CD14-positive monocyte (primary cell): ENCODE data around the gene STK32C. TPM values are rescaled to one million over a fixed set of nuclear protein-coding genes. Genes with fewer than 3 reads are reported as not detected.

Source experiments
- DNase-seq, 3 donors: peaks; one replicate each; pipeline ENCODE4 v3.0.0-alpha.2; 2011 to 2022
- H2AFZ ChIP-seq: 2 replicates; pipeline ENCODE4 v1.6.0; 2012; ENCODE audit warnings: mild to moderate bottlenecking, low read depth, low read length, inconsistent platforms; ENCODE audit not compliant: insufficient read depth, poor library complexity, severe bottlenecking
- H3K27ac ChIP-seq, 2 donors: 1 replicate in 1 of 2; 2 replicates in 1 of 2; pipeline ENCODE4 v1.5.1; 2012 to 2013; ENCODE audit warnings: low read length in 2 of 2, control low read depth in 1 of 2, inconsistent platforms in 1 of 2, low read depth in 1 of 2, mild to moderate bottlenecking in 1 of 2
- H3K27me3 ChIP-seq, 2 donors: one replicate each; pipeline versions ENCODE4 v1.6.0 to v1.6.1; 2011 to 2013; ENCODE audit warnings: low read length in 2 of 2; ENCODE audit not compliant: control insufficient read depth in 2 of 2, insufficient read depth in 2 of 2
- H3K36me3 ChIP-seq, 2 donors: replicated peaks in 1 of 2; 1 replicate in 1 of 2; 2 replicates in 1 of 2; pipeline versions ENCODE4 v1.5.1 to v1.6.1; 2012 to 2013; ENCODE audit warnings: low read length in 2 of 2, control low read depth in 1 of 2, inconsistent platforms in 1 of 2, mild to moderate bottlenecking in 1 of 2; ENCODE audit not compliant: insufficient read depth in 2 of 2, control insufficient read depth in 1 of 2
- H3K4me1 ChIP-seq, 2 donors: 1 replicate in 1 of 2; 2 replicates in 1 of 2; pipeline versions ENCODE4 v1.5.1 to v1.6.1; 2012 to 2013; ENCODE audit warnings: low read length in 2 of 2, control low read depth in 1 of 2, inconsistent platforms in 1 of 2, mild to moderate bottlenecking in 1 of 2, moderate library complexity in 1 of 2; ENCODE audit not compliant: insufficient read depth in 2 of 2, control insufficient read depth in 1 of 2
- H3K4me2 ChIP-seq: replicated peaks from 2 replicates; pipeline ENCODE3; 2012; ENCODE audit warnings: low read length, moderate library complexity, mild to moderate bottlenecking; ENCODE audit not compliant: poor library complexity, severe bottlenecking; ENCODE audit errors: extremely low read depth
- H3K4me3 ChIP-seq, 3 experiments: fragments of 200-600 bp in 1 of 3; sonication (generic) in 1 of 3; replicated peaks in 1 of 3; 1 replicate in 2 of 3; 2 replicates in 1 of 3; pipeline ENCODE4 v1.5.1; 2011 to 2013; ENCODE audit warnings: low read length in 3 of 3, mild to moderate bottlenecking in 3 of 3, control low read depth in 2 of 3, low read depth in 2 of 3, inconsistent platforms in 1 of 3, moderate library complexity in 1 of 3
- H3K79me2 ChIP-seq: 2 replicates; pipeline ENCODE4 v1.6.0; 2012; ENCODE audit warnings: mild to moderate bottlenecking, control low read depth, inconsistent platforms, low read length, moderate library complexity; ENCODE audit not compliant: insufficient read depth
- H3K9ac ChIP-seq: 2 replicates; pipeline ENCODE4 v1.6.0; 2017; ENCODE audit warnings: low read length, mild to moderate bottlenecking; ENCODE audit not compliant: insufficient read depth, poor library complexity, severe bottlenecking
- H3K9me3 ChIP-seq, 2 donors: replicated peaks in 1 of 2; 1 replicate in 1 of 2; 2 replicates in 1 of 2; pipeline versions ENCODE4 v1.5.1 to v1.6.1; 2012 to 2013; ENCODE audit warnings: low read length in 2 of 2, control low read depth in 1 of 2; ENCODE audit not compliant: control insufficient read depth in 1 of 2, insufficient read depth in 1 of 2
- H4K20me1 ChIP-seq: 2 replicates; pipeline ENCODE4 v1.6.0; 2012; ENCODE audit warnings: mild to moderate bottlenecking, low read length, control low read depth, moderate library complexity; ENCODE audit not compliant: insufficient read depth
- H3K27ac Mint-ChIP-seq, 7 donors: one replicate each; pipeline ENCODE4 v1.8.0; 2020; ENCODE audit warnings: mild to moderate bottlenecking in 7 of 7, mixed read lengths in 7 of 7, moderate library complexity in 6 of 7, inconsistent platforms in 2 of 7
- H3K27me3 Mint-ChIP-seq, 3 donors: one replicate each; pipeline ENCODE4 v1.8.0; 2021 to 2022; ENCODE audit warnings: low read depth in 3 of 3, mild to moderate bottlenecking in 3 of 3, mixed read lengths in 3 of 3, moderate library complexity in 3 of 3, inconsistent platforms in 1 of 3
- H3K36me3 Mint-ChIP-seq, 2 donors: one replicate each; pipeline ENCODE4 v1.8.0; 2020; ENCODE audit warnings: mixed read lengths in 2 of 2, inconsistent platforms in 1 of 2, mild to moderate bottlenecking in 1 of 2
- H3K4me1 Mint-ChIP-seq: one replicate; pipeline ENCODE4 v1.8.0; 2020; ENCODE audit warnings: mild to moderate bottlenecking, mixed read lengths
- H3K4me3 Mint-ChIP-seq, 2 donors: one replicate each; pipeline ENCODE4 v1.8.0; 2020; ENCODE audit warnings: mild to moderate bottlenecking in 2 of 2, mixed read lengths in 2 of 2, moderate library complexity in 1 of 2
- H3K9me3 Mint-ChIP-seq, 7 donors: one replicate each; pipeline ENCODE4 v1.8.0; 2020 to 2022; ENCODE audit warnings: mixed read lengths in 7 of 7, mild to moderate bottlenecking in 6 of 7, moderate library complexity in 6 of 7, inconsistent platforms in 2 of 7
- CTCF ChIP-seq: fragments of 200-600 bp; IDR thresholded peaks from one replicate; pipeline ENCODE4 v1.8.0; 2022; ENCODE audit warnings: antibody characterized with exemption, mild to moderate bottlenecking
- WGBS: methylation state at CpG from one replicate; pipeline ENCODE4 v1.1.5; 2013; ENCODE audit warnings: missing lambda C conversion rate; ENCODE audit not compliant: insufficient coverage; 5-methylcytosine and 5-hydroxymethylcytosine counted together
- intact Hi-C, 2 donors: fragments of 100-400 bp; cut with micrococcal nuclease; formaldehyde crosslinking; loops; one replicate each; pipeline versions ENCODE4 v1.15.0 to v1.15.1; 2023
- polyA plus RNA-seq, 3 donors: library from polyadenylated mRNA; depleted of rRNA in 1 of 3; unstranded in 2 of 3; stranded (reverse) in 1 of 3; fragments of 300-500 nt in 2 of 3; fragments of >200 nt in 1 of 3; fragmentation: Illumina TruSeq in 2 of 3; gene quantifications; 1 replicate in 2 of 3; 2 replicates in 1 of 3; pipeline ENCODE4 v1.2.3, GENCODE V29; 2012 to 2021

STK32C gene
- polyA plus RNA-seq, 3 donors = 13.6 to 22.8 (median 18.4) TPM

- no peaks in the 10 kb centered on the region for H3K27me3 ChIP-seq
- Mint-ChIP-seq H3K36me3 (peaks cover 44 to 45% of the 10 kb centered on the region in 2 donors), H3K4me3 (no peak overlapping the region), H3K4me1 (peaks cover 5% of the 10 kb centered on the region), H3K27me3 (peaks cover 0 to 2% (median 2%) of the 10 kb centered on the region in 3 donors), H3K9me3 (no peaks in the 10 kb centered on the region), H3K27ac (no peak overlapping the region)
- TF ChIP-seq CTCF = no peak
- intact Hi-C loops = loop anchor here in 1 of 2 donors (1.0 to 5.0 kb wide), 2 partner anchors 44 to 128 kb away; partner anchors contain the start of gene STK32C
- H2AFZ ChIP-seq = no peak overlapping the region
- peaks cover 7 to 41% of the 10 kb centered on the region in 2 donors for H3K36me3 ChIP-seq
- WGBS = 96% methylated on average over 17 of the region's 17 CpGs
- no peaks in the 10 kb centered on the region for H3K9me3 ChIP-seq
- no peak overlapping the region for H3K9ac ChIP-seq
- H3K27ac ChIP-seq = no peak overlapping the region
- no peak overlapping the region for H3K4me2 ChIP-seq
- H3K4me3 ChIP-seq = no peak overlapping the region
- H4K20me1 ChIP-seq = no peaks in the 10 kb centered on the region
- H3K79me2 ChIP-seq = no peaks in the 10 kb centered on the region
- DNase-seq = no peak
- H3K4me1 ChIP-seq = peaks cover 0 to 2% of the 10 kb centered on the region in 2 donors
Measured at GRCh38 chr10:132350946-132351345, 43.2 kb upstream of the STK32C start.

GRCh38 chr10:132350391-132350790 is 42.6 kb upstream of the STK32C start:
- H3K4me1 ChIP-seq = no peaks in the 10 kb centered on the region
- Mint-ChIP-seq H3K4me1 (peaks cover 1% of the 10 kb centered on the region), H3K4me3 (no peak overlapping the region), H3K27ac (peak overlapping the region in 1 of 7 donors; percentile 16), H3K9me3 (no peaks in the 10 kb centered on the region), H3K36me3 (peaks cover 48% of the 10 kb centered on the region in 2 donors), H3K27me3 (peaks cover 0 to 2% (median 2%) of the 10 kb centered on the region in 3 donors)
- WGBS = 99% methylated on average over 9 of the region's 11 CpGs
- no peak for TF ChIP-seq CTCF
- H4K20me1 ChIP-seq = no peaks in the 10 kb centered on the region
- no peak overlapping the region for H3K27ac ChIP-seq
- no peak overlapping the region for H3K4me3 ChIP-seq
- no peaks in the 10 kb centered on the region for H3K79me2 ChIP-seq
- H2AFZ ChIP-seq = no peak overlapping the region
- no peaks in the 10 kb centered on the region for H3K9me3 ChIP-seq
- intact Hi-C loops = loop anchor here in 1 of 2 donors (5.0 kb wide), 1 partner anchor 43 kb away; the partner anchor contains the start of gene STK32C
- H3K36me3 ChIP-seq = peaks cover 9 to 46% of the 10 kb centered on the region in 2 donors
- H3K4me2 ChIP-seq = no peak overlapping the region
- no peak for DNase-seq
- H3K27me3 ChIP-seq = no peaks in the 10 kb centered on the region
- no peak overlapping the region for H3K9ac ChIP-seq
